ENCODE results near the gene MRPS21.
A peak's percentile ranks its signal among the peaks of the same experiment; 100 is the strongest.
"Not testable (repeated sequence)": the region's sequence is repeated elsewhere in the genome, so short reads cannot be mapped to it uniquely, and the experiment has no call there.

The MRPS21 gene

DNA sequence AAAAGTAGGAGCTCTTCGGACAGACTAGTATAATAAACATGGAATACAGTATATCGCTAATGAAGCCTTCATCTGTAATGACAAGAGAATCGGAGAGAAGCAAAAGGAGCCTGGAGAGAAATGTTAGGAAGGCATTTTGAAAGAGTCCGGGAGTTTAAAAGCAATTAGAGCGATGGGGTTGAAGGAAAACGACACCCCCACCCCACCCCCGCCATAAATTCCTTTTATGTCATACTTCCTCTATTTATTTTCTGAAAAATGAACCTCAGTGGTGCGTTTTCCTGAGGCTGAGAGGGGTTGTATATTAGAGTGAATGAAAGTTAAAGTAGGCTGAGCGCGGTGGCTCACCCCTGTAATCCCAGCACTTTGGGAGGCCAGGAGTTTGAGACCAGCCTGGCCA is 24.2 kb upstream of the MRPS21 start:
- peaks cover 29% of the 10 kb centered on the region for H3K4me1 Mint-ChIP-seq
- peak overlapping the region; percentile 99 for H3K27ac Mint-ChIP-seq
- no peaks in the 10 kb centered on the region for H3K27me3 Mint-ChIP-seq
- H3K9me3 Mint-ChIP-seq = no peaks in the 10 kb centered on the region
- peaks cover 25% of the 10 kb centered on the region for H3K36me3 Mint-ChIP-seq
- ATAC-seq = no peak
- H3K4me3 Mint-ChIP-seq = peak overlapping the region; percentile 90

DNA sequence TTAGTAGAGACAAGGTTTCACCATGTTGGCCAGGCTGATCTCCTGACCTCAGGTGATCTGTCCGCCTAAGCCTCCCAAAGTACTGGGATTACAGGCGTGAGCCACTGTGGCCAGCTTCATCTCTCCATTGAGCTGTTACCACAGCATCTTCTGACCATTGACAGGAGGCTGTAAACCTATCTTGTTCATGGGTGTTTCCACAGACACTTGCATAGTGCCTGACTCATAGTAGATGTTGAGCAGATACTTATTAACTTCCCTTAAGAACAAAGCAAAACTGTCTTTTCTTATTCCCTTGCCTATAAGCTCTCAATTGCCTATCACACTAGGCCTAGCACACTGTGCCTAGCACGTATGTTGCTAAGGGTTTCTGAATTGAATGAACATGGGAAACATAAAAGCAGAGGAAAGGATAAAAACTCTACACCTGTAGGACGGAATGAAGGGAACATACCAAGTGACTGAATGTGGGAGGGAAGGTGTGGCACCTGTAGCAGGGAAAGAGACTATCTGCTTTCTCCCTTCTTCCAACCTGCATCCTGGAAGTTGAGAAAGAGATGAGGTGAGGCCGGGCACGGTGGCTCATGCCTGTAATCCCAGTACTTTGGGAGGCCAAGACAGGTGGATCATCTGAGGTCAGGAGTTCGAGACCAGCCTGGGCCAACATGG is 22.2 kb upstream of the MRPS21 start:
- Mint-ChIP-seq H3K9me3 (no peaks in the 10 kb centered on the region), H3K27ac (no peak overlapping the region), H3K27me3 (no peaks in the 10 kb centered on the region), H3K4me3 (no peak overlapping the region), H3K36me3 (peaks cover 16% of the 10 kb centered on the region), H3K4me1 (peaks cover 29% of the 10 kb centered on the region)
- no peak for ATAC-seq

DNA sequence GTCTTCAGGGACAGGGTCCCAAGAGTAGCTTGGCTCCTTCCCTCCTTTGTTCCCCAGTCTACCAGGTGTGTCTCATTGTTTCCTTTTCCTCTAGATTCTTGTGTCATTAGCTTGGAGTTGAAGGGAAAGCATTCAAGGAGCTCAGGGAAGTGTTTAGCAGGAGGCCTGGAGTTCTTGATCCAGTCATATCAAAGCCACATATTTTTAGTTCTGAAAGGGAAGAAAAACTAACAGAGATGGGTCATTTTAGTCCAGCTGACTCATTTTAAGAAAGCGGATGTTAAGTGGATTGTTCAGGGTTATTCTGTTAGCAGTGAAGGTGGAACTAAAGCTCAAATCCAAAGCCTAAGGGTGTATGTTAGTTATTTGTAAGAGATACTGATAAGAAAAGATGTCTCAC is 20.4 kb upstream of the MRPS21 start:
- H3K4me3 Mint-ChIP-seq = no peak overlapping the region
- no peak for ATAC-seq
- H3K9me3 Mint-ChIP-seq = no peaks in the 10 kb centered on the region
- H3K27ac Mint-ChIP-seq = no peak overlapping the region
- H3K4me1 Mint-ChIP-seq = peaks cover 12% of the 10 kb centered on the region
- H3K36me3 Mint-ChIP-seq = peaks cover 16% of the 10 kb centered on the region
- H3K27me3 Mint-ChIP-seq = no peaks in the 10 kb centered on the region

DNA sequence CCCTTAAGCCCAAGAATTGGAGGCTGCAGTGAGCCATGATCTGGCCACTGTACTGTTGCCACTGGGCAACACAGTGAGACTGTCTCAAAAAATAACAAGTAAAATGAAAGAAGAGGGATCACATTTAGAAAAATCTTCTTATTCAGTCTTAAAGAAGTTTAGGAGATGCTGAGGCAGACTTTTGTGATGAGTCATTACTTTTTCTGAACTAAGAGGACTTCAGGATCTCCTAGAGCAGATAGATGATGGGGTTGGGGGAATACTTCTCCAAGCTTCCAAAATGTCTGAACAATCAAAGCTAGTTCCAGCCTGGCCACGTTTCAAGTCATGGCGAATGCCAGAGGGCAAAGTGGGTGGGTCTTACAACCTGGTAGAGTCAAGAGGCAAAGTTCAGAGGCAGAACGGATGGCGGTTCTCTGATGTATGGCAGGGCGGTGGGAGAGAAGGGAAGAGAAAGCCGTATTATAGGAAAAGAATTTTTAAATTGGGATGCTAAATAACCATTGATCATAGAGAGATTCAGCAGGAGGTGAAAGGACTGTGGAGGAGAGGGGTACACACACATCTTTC is 13.4 kb upstream of the MRPS21 start:
- Mint-ChIP-seq H3K27ac (no peak overlapping the region), H3K9me3 (no peaks in the 10 kb centered on the region)

DNA sequence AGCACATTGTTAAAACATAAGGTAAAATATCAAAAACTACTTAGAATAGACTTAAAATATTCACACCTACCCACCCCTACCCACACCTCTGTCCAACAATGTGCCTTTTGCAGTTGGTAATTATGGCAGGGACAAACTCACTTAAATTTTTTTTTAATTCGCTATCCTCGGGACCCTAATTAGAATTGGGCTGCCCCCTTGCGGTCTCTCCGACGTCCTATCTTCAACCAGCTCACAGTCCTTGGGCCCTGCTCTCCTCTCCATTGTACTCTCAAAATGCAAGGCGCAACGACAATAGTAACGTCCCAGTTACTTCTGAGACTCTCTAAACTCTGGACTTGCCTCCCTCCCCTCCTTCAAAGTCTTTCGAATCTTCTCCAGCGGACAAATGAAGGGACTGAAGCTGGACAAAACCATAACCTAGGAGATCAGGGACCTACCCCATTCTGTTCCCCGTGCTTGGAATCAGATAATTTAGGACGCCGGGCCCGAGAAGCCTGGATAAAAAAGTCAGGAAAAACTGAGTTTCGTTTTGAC is 12.4 kb upstream of the MRPS21 start:
- Mint-ChIP-seq H3K4me1 (peaks cover 22% of the 10 kb centered on the region), H3K9me3 (no peaks in the 10 kb centered on the region), H3K27me3 (no peaks in the 10 kb centered on the region), H3K4me3 (peak overlapping the region; percentile 87), H3K36me3 (peaks cover 9% of the 10 kb centered on the region), H3K27ac (peak overlapping the region; percentile 68)
- ATAC-seq = peak; percentile 76

More for the DNA sequence above, 13.4 kb upstream of the MRPS21 start:
- Mint-ChIP-seq H3K4me1 (peaks cover 22% of the 10 kb centered on the region), H3K36me3 (peaks cover 10% of the 10 kb centered on the region), H3K4me3 (no peak overlapping the region), H3K27me3 (no peaks in the 10 kb centered on the region)
- no peak for ATAC-seq

DNA sequence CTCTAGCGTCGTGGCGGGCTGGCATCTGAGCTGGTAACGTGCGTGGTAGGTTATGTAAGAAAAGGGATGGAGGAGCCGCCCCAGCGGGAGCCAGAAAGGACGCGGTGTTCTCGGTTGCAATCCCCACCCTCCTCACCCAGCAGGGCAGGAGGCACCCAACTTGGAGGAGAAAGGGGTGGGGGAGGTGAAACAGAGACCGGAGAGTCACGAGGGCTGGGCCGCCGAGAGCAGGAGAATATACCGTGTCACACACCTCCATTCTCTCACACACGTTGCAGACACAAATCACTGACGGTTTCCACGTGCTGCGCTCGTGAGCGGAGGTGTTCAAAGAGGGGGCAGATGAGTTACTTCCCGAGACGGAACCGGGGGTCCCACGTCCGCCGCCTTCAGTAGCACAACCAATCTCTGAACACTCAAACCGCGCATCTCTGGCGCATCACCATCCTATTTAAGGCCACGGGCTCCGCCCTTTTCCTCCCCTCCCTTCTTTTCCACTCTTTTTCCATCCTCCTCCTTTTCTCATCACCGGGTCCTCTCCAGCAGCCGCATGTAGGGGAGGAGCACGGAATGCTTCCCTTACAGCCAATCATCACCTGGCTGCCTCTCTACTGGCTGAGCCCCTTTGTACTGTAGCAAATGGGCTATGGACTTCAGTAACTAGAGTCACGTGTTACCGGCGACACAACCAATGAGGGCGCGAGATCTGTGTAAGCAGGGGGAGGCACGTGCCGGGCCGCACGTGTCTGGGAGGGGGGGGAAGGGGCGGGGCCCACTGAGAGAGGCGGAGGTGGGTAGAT is 11.7 kb upstream of the MRPS21 start, which contains the start of gene CIART:
TSS of gene CIART (plus strand) at position 797 of the 800 bp plus-strand sequence. CDS start 714 bp downstream, outside the sequence.
- H3K27ac Mint-ChIP-seq = peak within 1 kb of the TSS; percentile 68
- H3K4me1 Mint-ChIP-seq = peaks cover 22% of the 10 kb centered on the region
- no peaks in the 10 kb centered on the region for H3K27me3 Mint-ChIP-seq
- H3K9me3 Mint-ChIP-seq = no peaks in the 10 kb centered on the region
- H3K4me3 Mint-ChIP-seq = peak within 1 kb of the TSS; percentile 87
- peak; percentile 89 for ATAC-seq
- H3K36me3 Mint-ChIP-seq = peaks cover 3% of the 10 kb centered on the region

DNA sequence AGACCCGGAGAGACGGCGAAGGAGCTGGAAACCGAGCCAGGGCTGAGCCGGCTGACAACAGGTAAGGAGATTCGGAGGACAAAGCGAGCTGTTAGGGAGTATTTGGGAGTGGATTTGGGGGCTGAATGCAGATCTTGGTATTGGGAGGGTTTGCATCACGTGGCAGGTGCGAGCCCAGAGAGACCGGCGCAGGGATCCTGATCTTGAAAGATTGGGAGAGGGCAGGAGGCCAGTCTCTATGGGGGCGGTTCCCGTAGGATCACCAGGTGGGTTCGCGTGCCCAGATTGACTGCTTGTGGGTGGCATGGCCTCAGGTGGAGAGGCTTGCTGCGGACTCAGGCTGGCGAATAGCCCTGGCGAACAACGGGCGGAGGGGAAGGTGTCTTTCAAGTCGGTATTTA is 11.1 kb upstream of the MRPS21 start:
- Mint-ChIP-seq H3K4me3 (peak overlapping the region; percentile 87), H3K27me3 (no peaks in the 10 kb centered on the region), H3K27ac (peak overlapping the region; percentile 68), H3K36me3 (no peaks in the 10 kb centered on the region), H3K4me1 (peaks cover 22% of the 10 kb centered on the region), H3K9me3 (no peaks in the 10 kb centered on the region)
- ATAC-seq = no peak

DNA sequence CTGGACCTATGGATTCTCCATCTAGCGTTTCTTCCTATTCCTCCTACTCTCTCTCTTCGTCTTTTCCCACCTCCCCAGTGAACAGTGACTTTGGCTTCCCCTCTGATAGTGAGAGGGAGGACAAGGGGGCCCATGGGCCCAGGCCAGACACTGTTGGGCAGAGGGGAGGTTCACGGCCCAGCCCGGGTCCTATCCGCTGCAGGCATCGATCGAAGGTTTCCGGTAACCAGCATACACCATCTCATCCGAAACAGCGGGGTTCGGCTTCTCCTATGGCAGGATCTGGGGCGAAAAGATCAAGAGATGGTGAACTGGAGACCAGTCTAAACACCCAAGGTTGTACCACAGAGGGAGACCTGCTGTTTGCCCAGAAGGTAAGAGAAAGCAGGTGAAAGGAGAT is 10.4 kb upstream of the MRPS21 start:
- Mint-ChIP-seq H3K9me3 (no peaks in the 10 kb centered on the region), H3K4me3 (no peak overlapping the region), H3K36me3 (no peaks in the 10 kb centered on the region), H3K27me3 (no peaks in the 10 kb centered on the region), H3K4me1 (peaks cover 22% of the 10 kb centered on the region), H3K27ac (no peak overlapping the region)
- ATAC-seq = no peak

DNA sequence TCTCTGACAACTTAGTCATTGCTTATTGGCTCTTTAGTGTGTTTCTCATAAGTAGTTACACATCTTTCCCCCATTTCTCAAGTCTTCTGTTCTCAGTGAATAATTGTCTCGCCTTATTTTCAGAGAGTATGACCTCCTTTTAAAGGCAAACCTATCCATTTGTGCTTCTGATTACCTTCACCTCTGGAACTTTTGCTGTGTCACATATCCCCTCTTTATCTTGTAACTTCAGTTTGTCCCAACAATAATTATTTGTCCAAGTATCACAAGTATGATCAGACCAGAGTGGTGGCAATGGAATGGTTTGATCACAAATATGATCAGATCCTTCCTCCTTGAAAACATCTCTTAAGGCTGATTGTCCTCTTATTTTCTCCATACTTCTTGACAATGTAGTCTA is 5.3 kb upstream of the MRPS21 start:
- Mint-ChIP-seq H3K27me3 (no peaks in the 10 kb centered on the region), H3K9me3 (no peaks in the 10 kb centered on the region), H3K27ac (no peak overlapping the region), H3K4me3 (no peak overlapping the region), H3K36me3 (no peaks in the 10 kb centered on the region), H3K4me1 (peaks cover 7% of the 10 kb centered on the region)
- no peak for ATAC-seq

DNA sequence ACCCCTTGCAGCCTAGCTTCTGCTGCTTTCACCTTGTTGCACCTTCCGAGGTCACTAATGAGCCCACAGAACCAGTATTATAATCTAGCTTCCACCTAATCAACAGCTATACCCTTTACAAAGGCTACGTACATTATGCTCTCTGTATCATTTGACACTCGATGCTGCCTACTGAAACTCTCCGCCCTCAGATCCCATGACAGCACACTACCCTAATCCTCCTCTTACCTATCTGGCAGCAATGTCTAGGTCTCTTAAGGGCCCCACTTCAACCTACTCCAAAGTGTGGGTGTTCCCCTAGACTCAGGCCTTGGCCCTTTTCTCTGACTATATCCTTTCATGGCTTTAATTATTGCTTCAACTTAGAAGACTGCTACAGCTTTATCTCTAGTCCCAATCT is 4.8 kb upstream of the MRPS21 start:
- ATAC-seq = no peak
- Mint-ChIP-seq H3K4me3 (no peak overlapping the region), H3K27ac (no peak overlapping the region), H3K27me3 (no peaks in the 10 kb centered on the region), H3K4me1 (peaks cover 11% of the 10 kb centered on the region), H3K36me3 (no peaks in the 10 kb centered on the region), H3K9me3 (no peaks in the 10 kb centered on the region)

DNA sequence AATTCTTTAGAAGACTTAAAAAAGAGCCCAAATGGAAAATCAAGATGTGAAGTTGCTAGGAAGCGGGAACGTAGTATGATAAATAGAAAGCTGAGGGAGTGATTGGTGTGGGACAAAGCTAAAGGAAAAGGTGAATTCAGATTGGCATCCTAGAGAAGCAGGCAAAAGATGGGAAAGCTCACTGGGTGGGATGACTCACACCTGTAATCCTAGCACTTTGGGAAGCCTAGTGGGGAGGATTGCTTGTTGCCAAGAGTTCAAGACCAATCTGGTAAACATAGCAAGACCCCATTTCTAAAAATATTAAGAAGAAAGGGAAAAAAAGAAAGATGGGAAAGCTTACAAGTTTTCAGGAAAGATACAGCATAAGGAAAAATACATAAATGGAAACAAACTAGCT is 1.8 kb downstream of the MRPS21 start:
- H3K4me1 Mint-ChIP-seq = peaks cover 26% of the 10 kb centered on the region
- no peak overlapping the region for H3K27ac Mint-ChIP-seq
- no peaks in the 10 kb centered on the region for H3K27me3 Mint-ChIP-seq
- no peak for ATAC-seq
- H3K36me3 Mint-ChIP-seq = peaks cover 35% of the 10 kb centered on the region
- H3K4me3 Mint-ChIP-seq = no peak overlapping the region
- no peaks in the 10 kb centered on the region for H3K9me3 Mint-ChIP-seq

DNA sequence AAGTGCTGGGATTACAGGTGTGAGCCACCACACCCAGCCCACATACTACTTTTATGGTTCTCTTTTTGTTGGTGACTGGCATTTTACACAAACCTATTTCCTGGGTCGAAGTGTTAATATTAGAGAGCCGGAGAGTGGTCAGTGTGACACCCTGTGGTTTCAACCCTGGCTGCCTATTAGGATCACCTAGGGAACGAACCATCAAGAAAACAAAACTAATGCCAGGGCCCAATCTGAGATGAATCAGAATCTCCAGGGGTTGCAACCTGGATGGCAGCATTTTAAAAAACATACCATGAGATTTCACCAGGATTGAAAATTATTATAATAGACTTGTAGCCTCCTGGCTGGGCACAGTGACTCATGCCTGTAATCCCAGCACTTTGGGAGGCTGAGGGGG is 6.1 kb downstream of the MRPS21 start:
- H3K27ac Mint-ChIP-seq = no peak overlapping the region
- H3K9me3 Mint-ChIP-seq = no peaks in the 10 kb centered on the region
- H3K36me3 Mint-ChIP-seq = peaks cover 59% of the 10 kb centered on the region
- H3K27me3 Mint-ChIP-seq = no peaks in the 10 kb centered on the region
- H3K4me3 Mint-ChIP-seq = no peak overlapping the region
- peaks cover 14% of the 10 kb centered on the region for H3K4me1 Mint-ChIP-seq
- no peak for ATAC-seq

DNA sequence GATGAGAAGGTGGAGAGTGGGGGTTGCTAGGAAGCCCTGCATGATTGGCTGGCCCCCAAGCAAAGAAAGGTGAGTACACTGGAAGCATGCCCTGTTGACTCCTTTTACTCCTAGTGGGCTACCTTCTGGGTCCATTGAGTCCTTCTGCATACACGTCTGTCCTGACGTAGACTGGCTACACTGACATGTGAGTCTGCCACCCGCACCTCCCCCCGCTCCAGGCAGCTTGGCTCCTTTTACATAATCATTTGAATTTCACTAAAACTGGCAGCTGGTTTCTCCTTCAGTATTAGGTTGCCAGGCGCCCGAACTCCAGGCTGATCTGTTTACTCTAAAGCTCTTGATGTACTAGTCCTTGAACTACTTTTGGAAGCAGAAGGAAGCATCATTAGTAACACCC is 8.7 kb downstream of the MRPS21 start:
- H3K9me3 Mint-ChIP-seq = no peaks in the 10 kb centered on the region
- ATAC-seq = no peak
- no peak overlapping the region for H3K4me3 Mint-ChIP-seq
- H3K27ac Mint-ChIP-seq = no peak overlapping the region
- no peaks in the 10 kb centered on the region for H3K4me1 Mint-ChIP-seq
- H3K36me3 Mint-ChIP-seq = peaks cover 59% of the 10 kb centered on the region
- no peaks in the 10 kb centered on the region for H3K27me3 Mint-ChIP-seq

DNA sequence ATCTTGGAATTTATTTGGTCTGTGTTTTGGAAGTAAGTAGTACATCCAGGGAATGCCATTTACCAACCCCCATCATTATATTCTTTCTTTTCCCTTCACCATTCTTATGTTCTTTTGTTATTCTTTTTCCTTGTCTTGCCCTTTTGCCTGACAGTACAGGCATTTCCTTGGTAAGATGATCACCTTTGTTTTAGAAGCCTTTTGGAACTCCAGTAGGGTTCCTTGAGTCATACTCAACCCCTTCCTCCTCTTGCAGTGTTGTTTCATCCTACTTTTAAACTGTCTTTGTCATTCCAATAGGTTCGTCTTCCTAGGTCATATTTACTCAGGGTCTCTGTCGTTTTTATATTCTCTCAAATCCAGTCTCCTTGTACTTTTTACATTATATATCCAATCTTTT is 9.2 kb downstream of the MRPS21 start:
- H3K27ac Mint-ChIP-seq = no peak overlapping the region
- H3K4me3 Mint-ChIP-seq = no peak overlapping the region
- peaks cover 61% of the 10 kb centered on the region for H3K36me3 Mint-ChIP-seq
- no peaks in the 10 kb centered on the region for H3K9me3 Mint-ChIP-seq
- ATAC-seq = no peak
- H3K4me1 Mint-ChIP-seq = no peaks in the 10 kb centered on the region
- H3K27me3 Mint-ChIP-seq = no peaks in the 10 kb centered on the region

DNA sequence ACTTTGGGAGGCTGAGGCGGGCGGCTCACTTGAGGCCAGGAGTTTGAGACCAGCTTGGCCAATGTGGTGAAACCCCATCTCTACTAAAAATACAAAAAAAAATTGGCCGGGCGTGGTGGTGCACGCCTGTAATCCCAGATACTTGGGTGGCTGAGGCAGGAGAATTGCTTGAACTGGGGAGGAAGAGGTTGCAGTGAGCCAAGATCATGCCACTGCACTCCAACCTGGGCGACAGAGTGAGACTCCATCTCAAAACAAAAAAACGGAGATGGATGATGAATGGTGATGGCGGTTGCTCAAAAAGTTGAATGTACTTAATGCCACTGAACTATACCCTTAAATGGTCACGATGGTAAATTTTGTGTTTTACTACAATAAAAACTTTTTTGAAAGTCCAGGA is 14.9 kb downstream of the MRPS21 start:
- H3K4me3 Mint-ChIP-seq, H3K27me3 Mint-ChIP-seq, H3K4me1 Mint-ChIP-seq, ATAC-seq, H3K27ac Mint-ChIP-seq, H3K9me3 Mint-ChIP-seq: not testable (repeated sequence)
- peaks cover 42% of the 10 kb centered on the region for H3K36me3 Mint-ChIP-seq
